ENCODE data around the gene BCL2L12.

BCL2L12 gene

GRCh38 chr19:49691243-49692146 lies 25.8 kb downstream of the BCL2L12 start:
- 13 to 15% methylated on average over 39 of the region's 39 CpGs for WGBS, 2 experiments
- H3K27me3 ChIP-seq (ENCODE audit: control insufficient read depth, insufficient read depth, low read length, poor library complexity, severe bottlenecking) = no peaks in the 10 kb centered on the region
- peak overlapping the region; percentile 69 for H3K4me3 ChIP-seq (ENCODE audit: insufficient read depth, low read depth, low read length)
- peaks cover 3% of the 10 kb centered on the region for H3K4me1 ChIP-seq (ENCODE audit: control insufficient read depth, insufficient read depth, low read length)
- H3K27ac ChIP-seq (ENCODE audit: insufficient read depth, low read depth, low read length, poor library complexity, severe bottlenecking) = peak overlapping the region; percentile 45
- H3K36me3 ChIP-seq (ENCODE audit: control insufficient read depth, insufficient read depth, low read length) = peaks cover 21% of the 10 kb centered on the region
- H3K9me3 ChIP-seq (ENCODE audit: control insufficient read depth, low read length) = no peaks in the 10 kb centered on the region

- Histone ChIP-seq H3K4me1 (ENCODE audit: control insufficient read depth, insufficient read depth, low read length) (peaks cover 3% of the 10 kb centered on the region), H3K36me3 (ENCODE audit: control insufficient read depth, insufficient read depth, low read length) (peaks cover 24% of the 10 kb centered on the region), H3K27me3 (ENCODE audit: control insufficient read depth, insufficient read depth, low read length, poor library complexity, severe bottlenecking) (no peaks in the 10 kb centered on the region), H3K9me3 (ENCODE audit: control insufficient read depth, low read length) (no peaks in the 10 kb centered on the region), H3K4me3 (ENCODE audit: insufficient read depth, low read depth, low read length) (peak overlapping the region; percentile 69), H3K27ac (ENCODE audit: insufficient read depth, low read depth, low read length, poor library complexity, severe bottlenecking) (no peak overlapping the region)
- WGBS, 2 experiments = 75 to 78% methylated on average over 16 of the region's 16 CpGs
These were observed 26.4 kb downstream of the BCL2L12 start for GRCh38 chr19:49692147-49692506.

- WGBS, 2 experiments = 85% methylated on average over 6 of the region's 6 CpGs
- H3K4me1 ChIP-seq (ENCODE audit: control insufficient read depth, insufficient read depth, low read length) = no peaks in the 10 kb centered on the region
- no peak overlapping the region for H3K27ac ChIP-seq (ENCODE audit: insufficient read depth, low read depth, low read length, poor library complexity, severe bottlenecking)
- H3K27me3 ChIP-seq (ENCODE audit: control insufficient read depth, insufficient read depth, low read length, poor library complexity, severe bottlenecking) = peaks cover 3% of the 10 kb centered on the region
- peaks cover 18% of the 10 kb centered on the region for H3K36me3 ChIP-seq (ENCODE audit: control insufficient read depth, insufficient read depth, low read length)
- H3K4me3 ChIP-seq (ENCODE audit: insufficient read depth, low read depth, low read length) = no peak overlapping the region
- no peaks in the 10 kb centered on the region for H3K9me3 ChIP-seq (ENCODE audit: control insufficient read depth, low read length)
These were observed 30.4 kb downstream of the BCL2L12 start for GRCh38 chr19:49696115-49696514.

- H3K36me3 ChIP-seq (ENCODE audit: control insufficient read depth, insufficient read depth, low read length) = peaks cover 18% of the 10 kb centered on the region
- H3K4me3 ChIP-seq (ENCODE audit: insufficient read depth, low read depth, low read length) = no peak overlapping the region
- peaks cover 7% of the 10 kb centered on the region for H3K27me3 ChIP-seq (ENCODE audit: control insufficient read depth, insufficient read depth, low read length, poor library complexity, severe bottlenecking)
- 95 to 96% methylated on average over 7 of the region's 7 CpGs for WGBS, 2 experiments
- H3K4me1 ChIP-seq (ENCODE audit: control insufficient read depth, insufficient read depth, low read length) = no peaks in the 10 kb centered on the region
- no peak overlapping the region for H3K27ac ChIP-seq (ENCODE audit: insufficient read depth, low read depth, low read length, poor library complexity, severe bottlenecking)
- no peaks in the 10 kb centered on the region for H3K9me3 ChIP-seq (ENCODE audit: control insufficient read depth, low read length)
These were observed 31.1 kb downstream of the BCL2L12 start for GRCh38 chr19:49696865-49697264.

- Histone ChIP-seq H3K27me3 (ENCODE audit: control insufficient read depth, insufficient read depth, low read length, poor library complexity, severe bottlenecking) (peaks cover 7% of the 10 kb centered on the region), H3K4me3 (ENCODE audit: insufficient read depth, low read depth, low read length) (no peak overlapping the region), H3K4me1 (ENCODE audit: control insufficient read depth, insufficient read depth, low read length) (no peaks in the 10 kb centered on the region), H3K36me3 (ENCODE audit: control insufficient read depth, insufficient read depth, low read length) (peaks cover 13% of the 10 kb centered on the region), H3K27ac (ENCODE audit: insufficient read depth, low read depth, low read length, poor library complexity, severe bottlenecking) (no peak overlapping the region), H3K9me3 (ENCODE audit: control insufficient read depth, low read length) (no peaks in the 10 kb centered on the region)
- WGBS, 2 experiments = 91 to 94% methylated on average over 5 of the region's 5 CpGs
These were observed 33.6 kb downstream of the BCL2L12 start for GRCh38 chr19:49699364-49699763.

GRCh38 chr19:49700563-49700962 lies 34.8 kb downstream of the BCL2L12 start:
- Histone ChIP-seq H3K36me3 (ENCODE audit: control insufficient read depth, insufficient read depth, low read length) (peaks cover 17% of the 10 kb centered on the region), H3K27me3 (ENCODE audit: control insufficient read depth, insufficient read depth, low read length, poor library complexity, severe bottlenecking) (peaks cover 7% of the 10 kb centered on the region), H3K9me3 (ENCODE audit: control insufficient read depth, low read length) (no peaks in the 10 kb centered on the region), H3K27ac (ENCODE audit: insufficient read depth, low read depth, low read length, poor library complexity, severe bottlenecking) (no peak overlapping the region), H3K4me3 (ENCODE audit: insufficient read depth, low read depth, low read length) (no peak overlapping the region), H3K4me1 (ENCODE audit: control insufficient read depth, insufficient read depth, low read length) (no peaks in the 10 kb centered on the region)
- 66 to 71% methylated on average over 11 of the region's 11 CpGs for WGBS, 2 experiments

- WGBS, 2 experiments = 34 to 36% methylated on average over 38 to 39 of the region's 40 CpGs
- H3K27ac ChIP-seq (ENCODE audit: insufficient read depth, low read depth, low read length, poor library complexity, severe bottlenecking) = no peak overlapping the region
- H3K27me3 ChIP-seq (ENCODE audit: control insufficient read depth, insufficient read depth, low read length, poor library complexity, severe bottlenecking) = peaks cover 7% of the 10 kb centered on the region
- no peaks in the 10 kb centered on the region for H3K9me3 ChIP-seq (ENCODE audit: control insufficient read depth, low read length)
- peaks cover 15% of the 10 kb centered on the region for H3K36me3 ChIP-seq (ENCODE audit: control insufficient read depth, insufficient read depth, low read length)
- no peak overlapping the region for H3K4me3 ChIP-seq (ENCODE audit: insufficient read depth, low read depth, low read length)
- H3K4me1 ChIP-seq (ENCODE audit: control insufficient read depth, insufficient read depth, low read length) = no peaks in the 10 kb centered on the region
These were observed 35.6 kb downstream of the BCL2L12 start for GRCh38 chr19:49701271-49701786.

GRCh38 chr19:49704888-49705642 lies 39.3 kb downstream of the BCL2L12 start:
- Histone ChIP-seq H3K27ac (ENCODE audit: insufficient read depth, low read depth, low read length, poor library complexity, severe bottlenecking) (no peak overlapping the region), H3K4me3 (ENCODE audit: insufficient read depth, low read depth, low read length) (no peak overlapping the region), H3K9me3 (ENCODE audit: control insufficient read depth, low read length) (no peaks in the 10 kb centered on the region), H3K36me3 (ENCODE audit: control insufficient read depth, insufficient read depth, low read length) (peaks cover 10% of the 10 kb centered on the region), H3K4me1 (ENCODE audit: control insufficient read depth, insufficient read depth, low read length) (no peaks in the 10 kb centered on the region), H3K27me3 (ENCODE audit: control insufficient read depth, insufficient read depth, low read length, poor library complexity, severe bottlenecking) (peaks cover 7% of the 10 kb centered on the region)
- WGBS, 2 experiments = 96% methylated on average over 22 of the region's 22 CpGs

- Histone ChIP-seq H3K27me3 (ENCODE audit: control insufficient read depth, insufficient read depth, low read length, poor library complexity, severe bottlenecking) (peaks cover 6% of the 10 kb centered on the region), H3K4me1 (ENCODE audit: control insufficient read depth, insufficient read depth, low read length) (no peaks in the 10 kb centered on the region), H3K27ac (ENCODE audit: insufficient read depth, low read depth, low read length, poor library complexity, severe bottlenecking) (no peak overlapping the region), H3K9me3 (ENCODE audit: control insufficient read depth, low read length) (no peaks in the 10 kb centered on the region), H3K36me3 (ENCODE audit: control insufficient read depth, insufficient read depth, low read length) (peaks cover 10% of the 10 kb centered on the region), H3K4me3 (ENCODE audit: insufficient read depth, low read depth, low read length) (no peak overlapping the region)
- WGBS, 2 experiments = 96 to 97% methylated on average over 16 of the region's 16 CpGs
These were observed 40.2 kb downstream of the BCL2L12 start for GRCh38 chr19:49705919-49706318.

GRCh38 chr19:49710372-49710951 lies 44.7 kb downstream of the BCL2L12 start:
- H3K4me1 ChIP-seq (ENCODE audit: control insufficient read depth, insufficient read depth, low read length) = no peaks in the 10 kb centered on the region
- no peak overlapping the region for H3K27ac ChIP-seq (ENCODE audit: insufficient read depth, low read depth, low read length, poor library complexity, severe bottlenecking)
- no peaks in the 10 kb centered on the region for H3K27me3 ChIP-seq (ENCODE audit: control insufficient read depth, insufficient read depth, low read length, poor library complexity, severe bottlenecking)
- peaks cover 13% of the 10 kb centered on the region for H3K36me3 ChIP-seq (ENCODE audit: control insufficient read depth, insufficient read depth, low read length)
- 95 to 96% methylated on average over 20 of the region's 20 CpGs for WGBS, 2 experiments
- no peaks in the 10 kb centered on the region for H3K9me3 ChIP-seq (ENCODE audit: control insufficient read depth, low read length)
- H3K4me3 ChIP-seq (ENCODE audit: insufficient read depth, low read depth, low read length) = no peak overlapping the region

All from ectodermal cell (in vitro differentiated cells).